ENCODE data around the gene PCDHA1. TPM values are rescaled to one million over a fixed set of nuclear protein-coding genes. Genes with fewer than 3 reads are reported as not detected.
A peak's percentile ranks its signal among the peaks of the same experiment; 100 is the strongest.
"Not testable (repeated sequence)": the region's sequence is repeated elsewhere in the genome, so short reads cannot be mapped to it uniquely, and the experiment has no call there.

PCDHA1 gene
- total RNA-seq, 1 experiment from 2014 or later: not detected

- no peak for TF ChIP-seq CTCF (IDR thresholded peaks at IDR 0.05; ENCODE audit: insufficient read depth in 1 of 2, low read depth in 1 of 2, low read length in 1 of 2, severe bottlenecking in 1 of 2, unreplicated experiment in 1 of 2)
- Mint-ChIP-seq H3K4me1 (ENCODE audit: low read depth, unreplicated experiment) (no peaks in the 10 kb centered on the region), H3K27me3 (ENCODE audit: insufficient read depth, unreplicated experiment) (no peaks in the 10 kb centered on the region), H3K4me3 (ENCODE audit: unreplicated experiment) (no peak overlapping the region), H3K9me3 (ENCODE audit: unreplicated experiment) (peaks cover 17% of the 10 kb centered on the region), H3K27ac (ENCODE audit: unreplicated experiment) (no peak overlapping the region), H3K36me3 (ENCODE audit: insufficient read depth, unreplicated experiment) (no peaks in the 10 kb centered on the region)
- ChIA-PET POLR2A (no interaction called here), CTCF (no interaction called here)
- no peaks in the 10 kb centered on the region for H3K36me3 ChIP-seq (ENCODE audit: control insufficient read depth, insufficient read depth, low read length)
- intact Hi-C loops (cut with micrococcal nuclease; ENCODE audit: unreplicated experiment): no loop called here
- no peaks in the 10 kb centered on the region; the same call in 1 of the 2 replicates for H3K9me3 ChIP-seq
- no peaks in the 10 kb centered on the region for H3K4me1 ChIP-seq
- BruUV-seq (replicated peaks): no TSS peak
- no peaks in the 10 kb centered on the region for H3K27me3 ChIP-seq (replicated peaks; ENCODE audit: control insufficient read depth, insufficient read depth, low read length)
- no peak overlapping the region for H3K4me3 ChIP-seq (ENCODE audit: low read depth, low read length)
- DNase-seq: no peak
These were observed 16.9 kb downstream of the PCDHA1 start for GRCh38 chr5:140802781-140803271.

- DNase-seq: peak in 1 of 2 experiments; percentile 27
- Histone ChIP-seq H3K36me3 (ENCODE audit: control insufficient read depth, insufficient read depth, low read length) (no peaks in the 10 kb centered on the region), H3K4me1 (no peaks in the 10 kb centered on the region), H3K27me3 (replicated peaks; ENCODE audit: control insufficient read depth, insufficient read depth, low read length) (no peaks in the 10 kb centered on the region), H3K4me3 (ENCODE audit: low read depth, low read length) (no peak within 1 kb of the TSS), H3K9me3 (no peaks in the 10 kb centered on the region)
- BruUV-seq (replicated peaks): no TSS peak
- Mint-ChIP-seq H3K36me3 (ENCODE audit: insufficient read depth, unreplicated experiment) (no peaks in the 10 kb centered on the region), H3K27ac (ENCODE audit: unreplicated experiment) (no peak within 1 kb of the TSS), H3K4me3 (ENCODE audit: unreplicated experiment) (no peak within 1 kb of the TSS), H3K4me1 (ENCODE audit: low read depth, unreplicated experiment) (no peaks in the 10 kb centered on the region), H3K9me3 (ENCODE audit: unreplicated experiment) (peaks cover 27% of the 10 kb centered on the region), H3K27me3 (ENCODE audit: insufficient read depth, unreplicated experiment) (no peaks in the 10 kb centered on the region)
- peak; percentile 3 to 26 for TF ChIP-seq CTCF (IDR thresholded peaks at IDR 0.05; ENCODE audit: insufficient read depth in 1 of 2, low read depth in 1 of 2, low read length in 1 of 2, severe bottlenecking in 1 of 2, unreplicated experiment in 1 of 2)
- intact Hi-C loops (cut with micrococcal nuclease; ENCODE audit: unreplicated experiment): no loop called here
- CTCF ChIA-PET: no interaction called here
- POLR2A ChIA-PET: no interaction called here
These were observed 21.2 kb downstream of the PCDHA1 start, which contains the start of gene PCDHA4 for GRCh38 chr5:140806834-140807775. PCDHA4 (plus strand) TSS chr5:140807068.

GRCh38 chr5:140808241-140808888 is 22.4 kb downstream of the PCDHA1 start:
- POLR2A ChIA-PET; H3K27ac Mint-ChIP-seq (ENCODE audit: unreplicated experiment); H3K27me3 ChIP-seq (replicated peaks; ENCODE audit: control insufficient read depth, insufficient read depth, low read length); DNase-seq; H3K4me1 ChIP-seq; CTCF ChIA-PET; H3K36me3 Mint-ChIP-seq (ENCODE audit: insufficient read depth, unreplicated experiment); BruUV-seq (replicated peaks); H3K9me3 ChIP-seq; intact Hi-C loops (cut with micrococcal nuclease; ENCODE audit: unreplicated experiment); H3K4me3 ChIP-seq (ENCODE audit: low read depth, low read length); H3K36me3 ChIP-seq (ENCODE audit: control insufficient read depth, insufficient read depth, low read length); H3K4me1 Mint-ChIP-seq (ENCODE audit: low read depth, unreplicated experiment); H3K27me3 Mint-ChIP-seq (ENCODE audit: insufficient read depth, unreplicated experiment); H3K4me3 Mint-ChIP-seq (ENCODE audit: unreplicated experiment): not testable (repeated sequence)
- peaks cover 26% of the 10 kb centered on the region for H3K9me3 Mint-ChIP-seq (ENCODE audit: unreplicated experiment)

All from Caco-2 (cell line).